ENCODE data around the gene PHKA2.

- no peak for TF ChIP-seq BHLHE40 (IDR thresholded peaks at IDR 0.05; ENCODE audit: borderline replicate concordance)
- TF ChIP-seq, protein P1, sequence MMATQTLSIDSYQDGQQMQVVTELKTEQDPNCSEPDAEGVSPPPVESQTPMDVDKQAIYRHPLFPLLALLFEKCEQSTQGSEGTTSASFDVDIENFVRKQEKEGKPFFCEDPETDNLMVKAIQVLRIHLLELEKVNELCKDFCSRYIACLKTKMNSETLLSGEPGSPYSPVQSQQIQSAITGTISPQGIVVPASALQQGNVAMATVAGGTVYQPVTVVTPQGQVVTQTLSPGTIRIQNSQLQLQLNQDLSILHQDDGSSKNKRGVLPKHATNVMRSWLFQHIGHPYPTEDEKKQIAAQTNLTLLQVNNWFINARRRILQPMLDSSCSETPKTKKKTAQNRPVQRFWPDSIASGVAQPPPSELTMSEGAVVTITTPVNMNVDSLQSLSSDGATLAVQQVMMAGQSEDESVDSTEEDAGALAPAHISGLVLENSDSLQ (IDR thresholded peaks at IDR 0.05): no peak
- TF ChIP-seq SP1 (IDR thresholded peaks at IDR 0.05): no peak
- TF ChIP-seq HDGF (IDR thresholded peaks at IDR 0.05; ENCODE audit: borderline replicate concordance): no peak
- TF ChIP-seq NFRKB (IDR thresholded peaks at IDR 0.05): no peak
- TF ChIP-seq SUZ12 (IDR thresholded peaks at IDR 0.05): no peak
- TF ChIP-seq CTBP1 (IDR thresholded peaks at IDR 0.05; ENCODE audit: borderline replicate concordance): no peak
- TF ChIP-seq ARNT (IDR thresholded peaks at IDR 0.05): no peak
- no peak for TF ChIP-seq ZNF384 (IDR thresholded peaks at IDR 0.05)
- no peak for TF ChIP-seq FOXK2 (IDR thresholded peaks at IDR 0.05)
- TF ChIP-seq TARDBP (IDR thresholded peaks at IDR 0.05): no peak
- no peak for TF ChIP-seq L3MBTL2 (conservative IDR thresholded peaks at IDR 0.05)
Observed at GRCh38 chrX:18900401-18900976, 83.4 kb downstream of the PHKA2 start.
